MM.1S (cell line): Measurements from ENCODE around the gene EFEMP1.

Experiments used
- DNase-seq: peaks from one replicate; pipeline ENCODE4 v3.0.0-alpha.2; 2015
- H2AFZ ChIP-seq: fragments of 300-600 bp; sonication (generic); 2 replicates; pipeline ENCODE4 v1.6.0; 2016; ENCODE audit warnings: antibody characterized with exemption, low read length
- H3F3A ChIP-seq: fragments of 300-600 bp; sonication (generic); 2 replicates; pipeline ENCODE4 v1.6.1; 2016; ENCODE audit warnings: mild to moderate bottlenecking, antibody characterized with exemption, low read length, moderate library complexity, mixed read lengths; ENCODE audit not compliant: insufficient read depth
- H3K27ac ChIP-seq: fragments of 300-600 bp; sonication (generic); 2 replicates; pipeline ENCODE4 v1.5.1; 2016; ENCODE audit warnings: mild to moderate bottlenecking, low read length
- H3K27me3 ChIP-seq: fragments of 300-600 bp; sonication (generic); replicated peaks from 2 replicates; pipeline ENCODE4 v1.6.0; 2016; ENCODE audit warnings: low read length; ENCODE audit not compliant: insufficient read depth
- H3K36me3 ChIP-seq: fragments of 300-600 bp; sonication (generic); replicated peaks from 2 replicates; pipeline ENCODE4 v1.6.1; 2016; ENCODE audit warnings: mild to moderate bottlenecking, low read length, mixed read lengths; ENCODE audit not compliant: insufficient read depth
- H3K4me1 ChIP-seq: fragments of 300-600 bp; sonication (generic); 2 replicates; pipeline ENCODE4 v1.6.1; 2016; ENCODE audit warnings: low read length, mixed read lengths
- H3K4me2 ChIP-seq: fragments of 300-600 bp; sonication (generic); 2 replicates; pipeline ENCODE4 v1.6.0; 2016; ENCODE audit warnings: low read depth, low read length
- H3K4me3 ChIP-seq: fragments of 300-600 bp; sonication (generic); 2 replicates; pipeline ENCODE4 v1.5.1; 2016; ENCODE audit warnings: low read length, mixed read lengths
- H3K79me2 ChIP-seq: fragments of 300-600 bp; sonication (generic); 2 replicates; pipeline ENCODE4 v1.6.1; 2016; ENCODE audit warnings: mixed run types, low read length, mixed read lengths
- H3K9ac ChIP-seq: fragments of 300-600 bp; sonication (generic); 2 replicates; pipeline ENCODE4 v1.6.1; 2016; ENCODE audit warnings: low read length, mixed read lengths
- H3K9me2 ChIP-seq: fragments of 300-600 bp; sonication (generic); replicated peaks from 2 replicates; pipeline ENCODE4 v1.6.1; 2016; ENCODE audit warnings: mild to moderate bottlenecking, low read length, mixed read lengths; ENCODE audit not compliant: insufficient read depth
- H3K9me3 ChIP-seq: fragments of 300-600 bp; sonication (generic); replicated peaks from 2 replicates; pipeline ENCODE4 v1.6.1; 2016; ENCODE audit warnings: mild to moderate bottlenecking, low read length, mixed read lengths; ENCODE audit not compliant: insufficient read depth
- H4K20me1 ChIP-seq: fragments of 300-600 bp; sonication (generic); 2 replicates; pipeline ENCODE4 v1.6.1; 2016; ENCODE audit warnings: mild to moderate bottlenecking, low read length, moderate library complexity, mixed read lengths; ENCODE audit not compliant: insufficient read depth
- EZH2 ChIP-seq: fragments of 300-600 bp; sonication (generic); optimal IDR thresholded peaks from 2 replicates; pipeline ENCODE3; 2017; ENCODE audit warnings: low read depth, mild to moderate bottlenecking, antibody characterized with exemption, low read length, mixed read lengths
- EZH2phosphoT487 ChIP-seq: fragments of 300-600 bp; sonication (generic); IDR thresholded peaks from 2 replicates; pipeline ENCODE4 v1.6.1; 2018; ENCODE audit warnings: antibody characterized with exemption, low read length
- TF ChIP-seq, protein P1 (sequence below): fragments of 300-600 bp; sonication (generic); IDR thresholded peaks from 2 replicates; pipeline ENCODE4 v1.5.1; 2016; ENCODE audit warnings: antibody characterized with exemption, low read length, mixed read lengths

EFEMP1 gene

DNA sequence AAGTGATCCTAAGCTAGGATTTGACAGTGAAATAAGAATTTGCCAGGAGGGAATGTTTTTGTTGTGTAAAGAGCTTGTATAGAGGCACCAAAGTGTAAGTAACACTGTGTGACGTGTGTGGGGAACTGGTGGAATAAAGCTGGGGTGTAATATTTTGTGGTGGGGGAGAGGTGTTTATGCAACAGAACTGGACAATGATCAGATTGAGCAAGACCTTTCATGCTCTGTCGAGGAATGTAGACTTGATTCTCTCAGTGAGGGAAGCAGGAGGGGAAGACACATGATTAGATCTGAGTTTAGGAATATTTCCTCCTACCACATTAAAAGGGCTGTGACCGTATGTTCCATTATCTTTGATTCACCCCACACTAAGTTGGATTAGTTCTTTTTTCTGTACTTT lies 43.6 kb downstream of the EFEMP1 start:
- Histone ChIP-seq H3K4me2 (no peak overlapping the region), H3F3A (peaks cover 14% of the 10 kb centered on the region), H3K9me3 (no peaks in the 10 kb centered on the region), H3K36me3 (no peaks in the 10 kb centered on the region), H3K79me2 (no peaks in the 10 kb centered on the region), H4K20me1 (no peaks in the 10 kb centered on the region), H2AFZ (no peak overlapping the region), H3K9ac (no peak overlapping the region), H3K4me1 (peaks cover 13% of the 10 kb centered on the region), H3K9me2 (no peaks in the 10 kb centered on the region), H3K27me3 (no peaks in the 10 kb centered on the region), H3K4me3 (no peak overlapping the region), H3K27ac (no peak overlapping the region)
- TF ChIP-seq, protein P1, sequence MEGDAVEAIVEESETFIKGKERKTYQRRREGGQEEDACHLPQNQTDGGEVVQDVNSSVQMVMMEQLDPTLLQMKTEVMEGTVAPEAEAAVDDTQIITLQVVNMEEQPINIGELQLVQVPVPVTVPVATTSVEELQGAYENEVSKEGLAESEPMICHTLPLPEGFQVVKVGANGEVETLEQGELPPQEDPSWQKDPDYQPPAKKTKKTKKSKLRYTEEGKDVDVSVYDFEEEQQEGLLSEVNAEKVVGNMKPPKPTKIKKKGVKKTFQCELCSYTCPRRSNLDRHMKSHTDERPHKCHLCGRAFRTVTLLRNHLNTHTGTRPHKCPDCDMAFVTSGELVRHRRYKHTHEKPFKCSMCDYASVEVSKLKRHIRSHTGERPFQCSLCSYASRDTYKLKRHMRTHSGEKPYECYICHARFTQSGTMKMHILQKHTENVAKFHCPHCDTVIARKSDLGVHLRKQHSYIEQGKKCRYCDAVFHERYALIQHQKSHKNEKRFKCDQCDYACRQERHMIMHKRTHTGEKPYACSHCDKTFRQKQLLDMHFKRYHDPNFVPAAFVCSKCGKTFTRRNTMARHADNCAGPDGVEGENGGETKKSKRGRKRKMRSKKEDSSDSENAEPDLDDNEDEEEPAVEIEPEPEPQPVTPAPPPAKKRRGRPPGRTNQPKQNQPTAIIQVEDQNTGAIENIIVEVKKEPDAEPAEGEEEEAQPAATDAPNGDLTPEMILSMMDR = no peak
- TF ChIP-seq EZH2 (no peak), EZH2phosphoT487 (no peak)
- DNase-seq = no peak

DNA sequence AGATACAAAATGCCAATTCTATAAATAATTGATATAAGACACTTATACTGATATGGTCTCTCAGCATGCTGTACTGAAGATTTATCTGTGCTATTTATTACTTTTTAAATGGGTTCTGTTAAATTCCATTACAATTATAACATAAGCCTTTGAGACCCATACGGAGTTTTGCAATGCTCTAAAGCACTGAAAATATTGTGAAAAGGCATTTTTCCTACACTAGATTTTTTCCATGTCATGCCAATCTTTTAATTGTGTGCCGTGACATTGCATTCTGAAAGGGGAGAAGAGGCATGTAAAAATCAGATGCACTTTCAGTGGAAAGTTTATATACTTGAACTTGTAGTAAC lies 46.5 kb downstream of the EFEMP1 start:
- H3K4me3 ChIP-seq = no peak overlapping the region
- H3K4me2 ChIP-seq = 0 out of 2 replicates have a peak overlapping the region, but pooled peaks have one; percentile 17
- no peaks in the 10 kb centered on the region for H3K36me3 ChIP-seq
- no peak overlapping the region for H3K9ac ChIP-seq
- TF ChIP-seq, protein P1 = no peak
- no peak for TF ChIP-seq EZH2phosphoT487
- TF ChIP-seq EZH2 = no peak
- no peaks in the 10 kb centered on the region for H3K79me2 ChIP-seq
- H3K9me2 ChIP-seq = no peaks in the 10 kb centered on the region
- no peaks in the 10 kb centered on the region for H3K9me3 ChIP-seq
- no peak for DNase-seq
- peaks cover 13% of the 10 kb centered on the region for H3K4me1 ChIP-seq
- H3K27me3 ChIP-seq = no peaks in the 10 kb centered on the region
- no peak overlapping the region for H3K27ac ChIP-seq
- no peaks in the 10 kb centered on the region for H4K20me1 ChIP-seq
- H2AFZ ChIP-seq = no peak overlapping the region
- peaks cover 14% of the 10 kb centered on the region for H3F3A ChIP-seq

DNA sequence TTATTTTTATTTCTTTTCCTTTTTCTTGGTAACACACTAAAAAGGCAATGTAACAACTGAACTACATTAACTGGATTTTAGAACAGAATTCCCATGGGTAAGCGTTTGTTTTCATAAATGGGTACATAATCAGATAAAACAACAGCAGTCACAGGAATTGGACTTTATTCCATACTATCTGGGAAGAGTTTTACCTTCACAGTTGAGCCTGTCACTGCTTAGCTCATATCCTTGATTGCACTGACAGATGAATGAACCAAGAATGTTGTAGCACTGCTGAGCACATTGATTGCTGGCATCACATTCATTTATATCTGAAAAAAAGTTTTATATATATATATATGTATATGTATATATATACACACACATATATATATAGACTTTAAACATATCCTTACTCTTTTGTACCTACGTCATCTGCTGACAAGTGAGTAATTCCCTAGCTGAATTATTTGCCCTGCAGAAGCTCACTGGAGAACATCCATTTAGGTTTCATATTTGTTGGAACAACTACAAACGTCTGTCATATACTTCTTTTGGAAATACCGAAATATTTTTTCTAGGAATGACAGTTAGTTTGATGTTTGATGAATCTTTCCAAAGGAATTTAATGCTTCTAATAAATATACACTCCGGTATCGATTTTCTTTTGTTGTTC lies 47.0 kb downstream of the EFEMP1 start:
- H3K4me1 ChIP-seq = peaks cover 16% of the 10 kb centered on the region
- no peaks in the 10 kb centered on the region for H3K27me3 ChIP-seq
- no peaks in the 10 kb centered on the region for H3K9me3 ChIP-seq
- H3K79me2 ChIP-seq = no peaks in the 10 kb centered on the region
- peak overlapping the region; percentile 39 for H3K4me3 ChIP-seq
- DNase-seq = no peak
- H3K4me2 ChIP-seq = peak overlapping the region; percentile 58
- no peaks in the 10 kb centered on the region for H3K36me3 ChIP-seq
- peaks cover 14% of the 10 kb centered on the region for H3F3A ChIP-seq
- peak overlapping the region; percentile 52 for H2AFZ ChIP-seq
- H4K20me1 ChIP-seq = no peaks in the 10 kb centered on the region
- peak overlapping the region; percentile 74; the same call in 1 of the 2 replicates for H3K27ac ChIP-seq
- no peaks in the 10 kb centered on the region for H3K9me2 ChIP-seq
- no peak for TF ChIP-seq EZH2phosphoT487
- TF ChIP-seq EZH2 = no peak
- TF ChIP-seq, protein P1 = no peak
- H3K9ac ChIP-seq = peak overlapping the region; percentile 8; the same call in 1 of the 2 replicates
